ENCODE data around the gene FIGLA. TPM values are rescaled to one million over a fixed set of nuclear protein-coding genes. Genes with fewer than 3 reads are reported as not detected.

The FIGLA gene
- total RNA-seq, 1 experiment from 2014 or later, result not detected

GRCh38 chr2:70772486-70773155, 17.8 kb downstream of the FIGLA start (continued):
- no peak for TF ChIP-seq RELA (CRISPR knock-in tag; IDR thresholded peaks at IDR 0.05; ENCODE audit: borderline replicate concordance)
- no peak for TF ChIP-seq GRHL2 (CRISPR knock-in tag; IDR thresholded peaks at IDR 0.05; ENCODE audit: insufficient replicate concordance, severe bottlenecking)
- TF ChIP-seq CREB1 (CRISPR knock-in tag; IDR thresholded peaks at IDR 0.05), result no peak
- TF ChIP-seq NFATC4 (CRISPR knock-in tag; IDR thresholded peaks at IDR 0.05), result no peak
- TF ChIP-seq ZNF671 (CRISPR knock-in tag; IDR thresholded peaks at IDR 0.05), result no peak
- no peak for TF ChIP-seq JAZF1 (CRISPR knock-in tag; IDR thresholded peaks at IDR 0.05)
- no peak for TF ChIP-seq ETV6 (CRISPR knock-in tag; IDR thresholded peaks at IDR 0.05)
- TF ChIP-seq AR (CRISPR knock-in tag; IDR thresholded peaks at IDR 0.05), result no peak
- TF ChIP-seq ZNF532 (CRISPR knock-in tag; IDR thresholded peaks at IDR 0.05; ENCODE audit: borderline replicate concordance), result no peak
- TF ChIP-seq ESRRA (CRISPR knock-in tag; IDR thresholded peaks at IDR 0.05; ENCODE audit: borderline replicate concordance), result no peak
- no peak for TF ChIP-seq ZBTB43 (CRISPR knock-in tag; IDR thresholded peaks at IDR 0.05)

GRCh38 chr2:70771446-70771845, 19.0 kb downstream of the FIGLA start:
- DNase-seq (ENCODE audit: low spot score), result no peak
- H3K27ac Mint-ChIP-seq, result no peak overlapping the region
- ChIA-PET CTCF (no interaction called here), POLR2A (no interaction called here)
- no peaks in the 10 kb centered on the region for H3K9me3 Mint-ChIP-seq
- no peaks in the 10 kb centered on the region for H3K36me3 Mint-ChIP-seq
- peaks cover 22% of the 10 kb centered on the region for H3K4me1 Mint-ChIP-seq
- H3K4me3 Mint-ChIP-seq, result no peak overlapping the region
- TF ChIP-seq ATF2 (CRISPR knock-in tag; IDR thresholded peaks at IDR 0.05; ENCODE audit: borderline replicate concordance, low read depth), result no peak
- no peak for TF ChIP-seq SMAD4 (CRISPR knock-in tag; IDR thresholded peaks at IDR 0.05)
- TF ChIP-seq ZNF121 (CRISPR knock-in tag; IDR thresholded peaks at IDR 0.05), result no peak
- no peak for TF ChIP-seq NR3C1 (CRISPR knock-in tag; conservative IDR thresholded peaks at IDR 0.05; ENCODE audit: low read depth)
- no peak for ATAC-seq
- H3K27me3 Mint-ChIP-seq (ENCODE audit: low read depth), result peaks cover 29% of the 10 kb centered on the region

Measured in WTC11 (cell line).